Psoas muscle (tissue), 8 donors: ENCODE data around the gene CYP4F3. TPM values are rescaled to one million over a fixed set of nuclear protein-coding genes. Genes with fewer than 3 reads are reported as not detected.

Source experiments
- ATAC-seq, 4 donors: fragments of 200-7000 bp; cut with Tn5 transposase; one replicate each; pipeline ENCODE4 v1.9.1; 2020; ENCODE audit warnings: moderate library complexity in 3 of 4, mild to moderate bottlenecking in 2 of 4
- DNase-seq, 2 donors: peaks; one replicate each; pipeline ENCODE4 v3.0.0-alpha.2; 2020
- H3K27ac ChIP-seq: fragments of 200-600 bp; one replicate; pipeline ENCODE4 v1.8.0; 2022
- H3K27me3 ChIP-seq, 3 donors: fragments of 200-600 bp in 1 of 3; one replicate each; pipeline versions ENCODE4 v1.6.1 to v1.8.0; 2013 to 2022; ENCODE audit warnings: low read length in 2 of 3, mild to moderate bottlenecking in 2 of 3, moderate library complexity in 1 of 3; ENCODE audit not compliant: insufficient read depth in 3 of 3
- H3K36me3 ChIP-seq, 2 donors: fragments of 200-600 bp in 1 of 2; one replicate each; pipeline versions ENCODE4 v1.6.1 to v1.8.0; 2013 to 2022; ENCODE audit warnings: low read depth in 1 of 2, mild to moderate bottlenecking in 1 of 2, moderate library complexity in 1 of 2; ENCODE audit not compliant: insufficient read depth in 1 of 2
- H3K4me1 ChIP-seq: fragments of 200-600 bp; one replicate; pipeline ENCODE4 v1.8.0; 2022
- H3K4me3 ChIP-seq: fragments of 200-600 bp; one replicate; pipeline ENCODE4 v1.8.0; 2022; ENCODE audit warnings: mild to moderate bottlenecking
- H3K9me3 ChIP-seq: fragments of 200-600 bp; one replicate; pipeline ENCODE4 v1.8.0; 2022
- WGBS, 3 donors: extraction: QIAGEN DNeasy Blood & Tissue Kit; methylation state at CpG; one replicate each; pipeline versions ENCODE4 v1.1.6 to v1.1.7; 2013; 5-methylcytosine and 5-hydroxymethylcytosine counted together
- intact Hi-C, 2 donors: fragments of 100-400 bp; cut with DNase I; formaldehyde crosslinking; loops; one replicate each; pipeline versions ENCODE4 v1.11.0 to v1.14.2; 2022
- polyA plus RNA-seq, 3 donors: library from polyadenylated mRNA; stranded (reverse); fragments of 200-250 nt; gene quantifications; one replicate each; pipeline ENCODE4 v1.2.3, GENCODE V29; 2013
- total RNA-seq, 4 donors: library from RNA; stranded (reverse); fragmentation: NEBNext Ultra II Directional in 2 of 4; extraction: Animal tissue kit (Norgen Biotek cat#: 25700) in 2 of 4; gene quantifications; one replicate each; pipeline versions ENCODE4 v1.2.1 to v1.2.4, GENCODE V29; 2021 to 2023
- TF ChIP-seq, protein P1 (sequence below): fragments of 200-600 bp; IDR thresholded peaks from one replicate; pipeline ENCODE4 v1.8.0; 2022; ENCODE audit warnings: antibody characterized with exemption
- donor health status: healthy with polysubstance abuse.
- donor health status: DM: no; HTN: no; CAD: no; lungs with moderate emphysema.
- donor health status: Bipolar disorder and iron deficiency.
- donor health status: healthy.
- donor health status: DM: yes; HTN: yes; CAD: no.
- donor health status: DM: no; HTN: no; CAD: no.
- donor health status: DM: no; HTN: no; CAD: no.
- donor health status: DM: yes; HTN: yes; CAD: no.

Gene CYP4F3
- total and polyA plus RNA-seq, 7 donors = 0.01 to 0.43 (median 0.04) TPM; not detected in 1

DNA sequence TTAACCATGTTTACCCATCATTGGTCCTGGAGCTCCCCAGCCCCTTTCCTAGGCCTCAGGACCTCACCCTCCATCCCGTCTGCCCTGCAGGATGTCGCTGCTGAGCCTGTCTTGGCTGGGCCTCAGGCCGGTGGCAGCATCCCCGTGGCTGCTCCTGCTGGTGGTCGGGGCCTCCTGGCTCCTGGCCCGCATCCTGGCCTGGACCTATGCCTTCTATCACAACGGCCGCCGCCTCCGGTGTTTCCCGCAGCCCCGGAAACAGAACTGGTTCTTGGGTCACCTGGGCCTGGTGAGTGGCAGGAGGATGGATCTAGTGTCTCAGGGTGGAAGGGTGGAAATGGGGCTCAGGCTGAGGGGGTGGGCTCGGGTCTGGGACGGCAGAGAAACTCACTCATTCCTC is 25.2 kb upstream of the CYP4F3 start:
- H3K4me3 ChIP-seq = no peak overlapping the region
- DNase-seq = no peak
- intact Hi-C loops = no loop called here
- H3K27me3 ChIP-seq = peaks cover 0 to 13% (median 1%) of the 10 kb centered on the region in 3 donors
- ATAC-seq = no peak
- WGBS, 3 donors = 53 to 59% (median 57%) methylated on average over 14 of the region's 14 CpGs
- H3K36me3 ChIP-seq = no peaks in the 10 kb centered on the region
- H3K9me3 ChIP-seq = no peaks in the 10 kb centered on the region
- H3K4me1 ChIP-seq = no peaks in the 10 kb centered on the region
- TF ChIP-seq, protein P1, sequence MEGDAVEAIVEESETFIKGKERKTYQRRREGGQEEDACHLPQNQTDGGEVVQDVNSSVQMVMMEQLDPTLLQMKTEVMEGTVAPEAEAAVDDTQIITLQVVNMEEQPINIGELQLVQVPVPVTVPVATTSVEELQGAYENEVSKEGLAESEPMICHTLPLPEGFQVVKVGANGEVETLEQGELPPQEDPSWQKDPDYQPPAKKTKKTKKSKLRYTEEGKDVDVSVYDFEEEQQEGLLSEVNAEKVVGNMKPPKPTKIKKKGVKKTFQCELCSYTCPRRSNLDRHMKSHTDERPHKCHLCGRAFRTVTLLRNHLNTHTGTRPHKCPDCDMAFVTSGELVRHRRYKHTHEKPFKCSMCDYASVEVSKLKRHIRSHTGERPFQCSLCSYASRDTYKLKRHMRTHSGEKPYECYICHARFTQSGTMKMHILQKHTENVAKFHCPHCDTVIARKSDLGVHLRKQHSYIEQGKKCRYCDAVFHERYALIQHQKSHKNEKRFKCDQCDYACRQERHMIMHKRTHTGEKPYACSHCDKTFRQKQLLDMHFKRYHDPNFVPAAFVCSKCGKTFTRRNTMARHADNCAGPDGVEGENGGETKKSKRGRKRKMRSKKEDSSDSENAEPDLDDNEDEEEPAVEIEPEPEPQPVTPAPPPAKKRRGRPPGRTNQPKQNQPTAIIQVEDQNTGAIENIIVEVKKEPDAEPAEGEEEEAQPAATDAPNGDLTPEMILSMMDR = no peak
- no peak overlapping the region for H3K27ac ChIP-seq

DNA sequence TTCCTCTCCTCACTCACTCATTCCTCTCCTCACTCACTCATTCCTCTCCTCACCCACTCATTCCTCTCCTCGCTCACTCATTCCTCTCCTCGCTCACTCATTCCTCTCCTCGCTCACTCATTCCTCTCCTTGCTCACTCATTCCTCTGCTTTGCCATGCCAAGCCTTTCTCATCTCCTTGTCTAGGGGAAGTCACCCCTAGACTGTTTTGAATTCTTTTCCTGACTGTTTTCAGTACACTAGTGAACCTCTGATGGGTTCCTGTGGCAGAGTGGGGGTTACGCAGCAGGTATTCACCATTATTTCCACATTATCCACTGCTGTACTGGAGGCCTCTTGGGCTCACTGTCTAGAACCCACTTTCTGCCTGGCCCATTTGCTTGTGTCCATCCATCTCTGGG is 24.5 kb upstream of the CYP4F3 start:
- Histone ChIP-seq H3K27ac (no peak overlapping the region), H3K4me3 (no peak overlapping the region), H3K9me3 (no peaks in the 10 kb centered on the region), H3K4me1 (no peaks in the 10 kb centered on the region), H3K36me3 (no peaks in the 10 kb centered on the region), H3K27me3 (peaks cover 0 to 13% (median 1%) of the 10 kb centered on the region in 3 donors)
- TF ChIP-seq, protein P1 = no peak
- WGBS, 3 donors = 80 to 92% (median 81%) methylated on average over 4 of the region's 4 CpGs
- no peak for ATAC-seq
- intact Hi-C loops = no loop called here
- no peak for DNase-seq

DNA sequence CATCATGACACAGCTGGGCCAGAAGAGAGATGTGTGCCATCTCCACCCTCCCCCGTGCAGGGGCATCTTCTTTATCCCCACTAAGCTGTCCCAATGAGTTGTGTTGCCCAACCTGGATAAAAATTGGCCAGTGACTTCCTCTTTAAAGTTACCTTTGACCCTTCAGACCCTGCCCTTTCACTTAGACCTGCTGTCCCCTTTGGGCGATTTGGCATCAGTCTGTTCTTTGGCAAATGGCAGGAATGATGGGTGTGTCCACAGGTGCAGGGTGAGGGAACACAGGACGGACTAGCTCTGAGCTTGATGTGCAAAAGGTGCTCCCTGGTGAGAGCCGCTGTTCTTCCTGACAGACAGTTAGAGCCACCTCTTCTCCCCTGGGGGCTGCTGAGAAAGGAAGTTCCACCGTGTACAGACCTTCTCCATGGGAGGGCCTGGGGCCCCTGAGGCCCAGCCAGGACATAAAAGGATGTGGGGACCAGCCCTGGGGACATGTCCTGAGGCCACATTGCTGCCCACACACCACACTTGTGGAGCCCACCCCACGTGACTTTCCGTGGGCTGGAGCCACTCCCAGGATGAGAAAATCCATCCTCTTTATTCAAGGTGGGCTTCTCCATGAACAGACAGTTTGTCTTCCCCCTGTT is 23.9 kb upstream of the CYP4F3 start:
- H3K27me3 ChIP-seq = peaks cover 0 to 13% (median 1%) of the 10 kb centered on the region in 3 donors
- DNase-seq (no peak), ATAC-seq (no peak)
- H3K27ac ChIP-seq = no peak overlapping the region
- intact Hi-C loops = no loop called here
- no peaks in the 10 kb centered on the region for H3K36me3 ChIP-seq
- no peak overlapping the region for H3K4me3 ChIP-seq
- no peaks in the 10 kb centered on the region for H3K9me3 ChIP-seq
- 44 to 57% (median 45%) methylated on average over 6 to 7 of the region's 7 CpGs for WGBS, 3 donors
- no peaks in the 10 kb centered on the region for H3K4me1 ChIP-seq
- TF ChIP-seq, protein P1 = no peak

DNA sequence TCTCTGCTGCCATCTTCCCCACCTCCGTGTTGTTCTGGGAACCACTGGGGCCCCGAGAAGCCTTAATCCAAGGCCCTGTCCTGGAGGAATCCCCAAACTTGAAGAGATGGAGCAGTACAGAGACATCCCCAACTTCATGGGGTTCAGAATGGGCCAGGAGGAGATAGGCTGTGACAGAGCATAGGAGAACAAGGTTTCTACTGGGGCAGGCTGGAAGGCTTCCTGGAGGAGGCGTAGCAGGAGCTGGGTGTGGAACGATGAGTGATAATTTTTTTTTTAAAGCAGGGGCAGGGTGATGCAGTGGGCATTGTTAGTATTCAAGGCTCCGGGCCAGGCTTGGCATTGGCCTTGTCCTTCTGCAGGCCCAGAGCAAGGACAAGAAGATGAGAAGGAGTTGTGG is 22.4 kb upstream of the CYP4F3 start:
- TF ChIP-seq, protein P1 = no peak
- intact Hi-C loops = no loop called here
- H3K36me3 ChIP-seq = no peaks in the 10 kb centered on the region
- H3K9me3 ChIP-seq = no peaks in the 10 kb centered on the region
- no peak for ATAC-seq
- DNase-seq = no peak
- H3K27ac ChIP-seq = no peak overlapping the region
- peaks cover 0 to 13% (median 1%) of the 10 kb centered on the region in 3 donors for H3K27me3 ChIP-seq
- no peak overlapping the region for H3K4me3 ChIP-seq
- 72 to 76% (median 73%) methylated on average over 5 of the region's 5 CpGs for WGBS, 3 donors
- no peaks in the 10 kb centered on the region for H3K4me1 ChIP-seq

DNA sequence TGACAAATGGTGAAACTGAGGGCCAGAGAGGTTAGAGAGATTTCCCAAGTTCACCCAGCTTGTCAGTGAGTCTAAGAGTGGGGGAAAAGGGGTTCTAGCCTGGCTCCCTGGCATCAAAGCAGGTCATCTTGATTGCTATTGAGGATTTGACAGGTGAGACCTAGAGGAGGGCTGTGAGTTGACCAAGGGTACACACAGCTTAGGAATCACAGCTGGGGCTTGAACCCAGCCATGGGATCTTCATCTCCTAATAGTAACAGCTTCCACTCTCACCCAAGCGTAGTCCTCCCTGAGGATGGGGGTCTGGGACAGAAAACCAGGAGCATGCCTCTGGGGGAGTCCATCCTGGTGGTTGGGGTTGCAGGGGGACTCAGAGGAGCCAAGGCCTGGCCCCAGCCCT is 18.9 kb upstream of the CYP4F3 start:
- H3K4me3 ChIP-seq = no peak overlapping the region
- no peaks in the 10 kb centered on the region for H3K4me1 ChIP-seq
- no peaks in the 10 kb centered on the region for H3K36me3 ChIP-seq
- intact Hi-C loops = no loop called here
- ATAC-seq = no peak
- 48 to 64% (median 55%) methylated on average over 1 of the region's 1 CpG for WGBS, 3 donors
- H3K27me3 ChIP-seq = peaks cover 0 to 13% (median 0%) of the 10 kb centered on the region in 3 donors
- no peak overlapping the region for H3K27ac ChIP-seq
- peaks cover 3% of the 10 kb centered on the region for H3K9me3 ChIP-seq
- TF ChIP-seq, protein P1 = no peak
- DNase-seq = no peak
